Bronchial epithelial cell (primary cell): Measurements from ENCODE around the gene VPS11. TPM values are rescaled to one million over a fixed set of nuclear protein-coding genes. Genes with fewer than 3 reads are reported as not detected.

Experiments used
- DNase-seq: peaks from one replicate; pipeline ENCODE4 v3.0.0-alpha.2; 2010; ENCODE audit warnings: low read depth
- FAIRE-seq: peaks from 2 replicates; lab custom pipeline; 2011; peaks lifted over from hg19 to GRCh38; lab: Jason Lieb, UNC
- H3K27me3 ChIP-seq: 2 replicates; pipeline ENCODE4 v1.5.1; 2011; ENCODE audit warnings: low read length; ENCODE audit not compliant: control insufficient read depth, insufficient read depth
- H3K36me3 ChIP-seq: 2 replicates; pipeline ENCODE4 v1.5.1; 2011; ENCODE audit warnings: low read length; ENCODE audit not compliant: control insufficient read depth, insufficient read depth
- H3K4me3 ChIP-seq: 2 replicates; pipeline ENCODE4 v1.5.1; 2011; ENCODE audit warnings: mild to moderate bottlenecking, low read depth, low read length, control low read depth
- CTCF ChIP-seq: IDR thresholded peaks from 2 replicates; pipeline ENCODE4 v1.5.1; 2011; ENCODE audit warnings: mild to moderate bottlenecking, moderate library complexity, low read length, control low read depth, inconsistent platforms; ENCODE audit not compliant: insufficient read depth, severe bottlenecking
- total RNA-seq: library from RNA; depleted of rRNA; stranded (reverse); fragments of >200 nt; gene quantifications from 2 replicates; pipeline ENCODE4 v1.2.1, GENCODE V29; 2014

Gene VPS11
- total RNA-seq, 1 donor from 2014 or later, result 24.5 TPM

- Histone ChIP-seq H3K36me3 (peaks cover 3% of the 10 kb centered on the region), H3K27me3 (no peaks in the 10 kb centered on the region), H3K4me3 (peak overlapping the region; percentile 74)
- DNase-seq (no peak), FAIRE-seq (no peak)
- TF ChIP-seq CTCF, result no peak
Measured at GRCh38 chr11:119120639-119121007, 53.0 kb downstream of the VPS11 start.

GRCh38 chr11:119121008-119121810 is 53.6 kb downstream of the VPS11 start, which contains the start of gene HINFP:
Gene HINFP (plus strand): TSS chr11:119121580. CDS start chr11:119126945, 5,365 bp downstream.
- Histone ChIP-seq H3K4me3 (peak within 1 kb of the TSS; percentile 74), H3K36me3 (peaks cover 3% of the 10 kb centered on the region), H3K27me3 (no peaks in the 10 kb centered on the region)
- no peak for TF ChIP-seq CTCF
- FAIRE-seq (no peak), DNase-seq (peak; percentile 97)

- DNase-seq, result no peak
- no peak for TF ChIP-seq CTCF
- FAIRE-seq, result no peak
Measured at GRCh38 chr11:119121811-119122124, 54.1 kb downstream of the VPS11 start.

GRCh38 chr11:119125821-119126220 is 58.2 kb downstream of the VPS11 start:
- TF ChIP-seq CTCF, result no peak
- Histone ChIP-seq H3K36me3 (peaks cover 14% of the 10 kb centered on the region), H3K4me3 (no peak overlapping the region), H3K27me3 (no peaks in the 10 kb centered on the region)
- DNase-seq (no peak), FAIRE-seq (no peak)

More at GRCh38 chr11:119121811-119122124, 54.1 kb downstream of the VPS11 start:
- H3K36me3 ChIP-seq, result peaks cover 3% of the 10 kb centered on the region
- peak overlapping the region; percentile 74 for H3K4me3 ChIP-seq
- H3K27me3 ChIP-seq, result no peaks in the 10 kb centered on the region

GRCh38 chr11:119126675-119127268 is 59.2 kb downstream of the VPS11 start:
- Histone ChIP-seq H3K27me3 (no peaks in the 10 kb centered on the region), H3K4me3 (no peak overlapping the region), H3K36me3 (peaks cover 21% of the 10 kb centered on the region)
- FAIRE-seq (no peak), DNase-seq (no peak)
- TF ChIP-seq CTCF, result no peak
